ENCODE measurements around the gene TXNL1.
"Not testable (repeated sequence)": the region's sequence is repeated elsewhere in the genome, so short reads cannot be mapped to it uniquely, and the experiment has no call there.

TXNL1 gene

GRCh38 chr18:56638232-56639103 lies at the start of gene TXNL1:
TXNL1 (minus strand) TSS chr18:56638592; CDS start chr18:56638440, 152 bp downstream.
- peak; percentile 89 for DNase-seq

GRCh38 chr18:56684277-56684676 lies 45.9 kb upstream of the TXNL1 start:
- DNase-seq = no peak

GRCh38 chr18:56678836-56679565 lies 40.6 kb upstream of the TXNL1 start:
- DNase-seq = no peak

- no peak for DNase-seq
These were observed 38.2 kb upstream of the TXNL1 start for GRCh38 chr18:56676639-56677038.

- DNase-seq = no peak
These were observed 34.6 kb upstream of the TXNL1 start for GRCh38 chr18:56672981-56673380.

GRCh38 chr18:56672391-56672790 lies 34.0 kb upstream of the TXNL1 start:
- DNase-seq = no peak

GRCh38 chr18:56662902-56663301 lies 24.5 kb upstream of the TXNL1 start:
- no peak for DNase-seq

GRCh38 chr18:56662502-56662901 lies 24.1 kb upstream of the TXNL1 start:
- no peak for DNase-seq

- DNase-seq = no peak
These were observed 23.6 kb upstream of the TXNL1 start for GRCh38 chr18:56662063-56662408.

GRCh38 chr18:56661360-56662062 lies 23.1 kb upstream of the TXNL1 start:
- no peak for DNase-seq

GRCh38 chr18:56660655-56661054 lies 22.3 kb upstream of the TXNL1 start:
- no peak for DNase-seq

GRCh38 chr18:56659111-56659510 lies 20.7 kb upstream of the TXNL1 start:
- DNase-seq = no peak

GRCh38 chr18:56658261-56658660 lies 19.9 kb upstream of the TXNL1 start:
- DNase-seq = no peak

- not testable (repeated sequence) for DNase-seq
These were observed 15.9 kb upstream of the TXNL1 start for GRCh38 chr18:56654280-56654679.

- DNase-seq = no peak
These were observed 14.4 kb upstream of the TXNL1 start for GRCh38 chr18:56652802-56653201.

GRCh38 chr18:56651771-56652092 lies 13.3 kb upstream of the TXNL1 start:
- no peak for DNase-seq

- peak; percentile 71 for DNase-seq
These were observed 12.8 kb upstream of the TXNL1 start, which contains the start of gene WDR7 for GRCh38 chr18:56650944-56651770. WDR7 (plus strand) TSS chr18:56651359; CDS start chr18:56672516, 21,157 bp downstream.

GRCh38 chr18:56649996-56650395 lies 11.6 kb upstream of the TXNL1 start:
- no peak for DNase-seq

- DNase-seq = no peak
These were observed 9.8 kb upstream of the TXNL1 start for GRCh38 chr18:56647951-56648893.

GRCh38 chr18:56647071-56647470 lies 8.7 kb upstream of the TXNL1 start:
- no peak for DNase-seq

GRCh38 chr18:56645415-56646016 lies 7.1 kb upstream of the TXNL1 start:
- no peak for DNase-seq

All from GOT3 (cell line).